DND-41 (cell line): ENCODE measurements around the gene PAPOLB.

Source experiments
- ATAC-seq: fragments of 200-7000 bp; cut with Tn5 transposase; 3 replicates; pipeline ENCODE4 v1.9.1; 2021; ENCODE audit warnings: low read depth; ENCODE audit not compliant: insufficient read depth
- DNase-seq: peaks from one replicate; pipeline ENCODE4 v3.0.0-alpha.2; 2020
- H2AFZ ChIP-seq: 2 replicates; pipeline ENCODE4 v1.6.0; 2012; ENCODE audit warnings: low read depth, low read length
- H3K27ac ChIP-seq: 2 replicates; pipeline ENCODE4 v1.5.1; 2012; ENCODE audit warnings: low read length, inconsistent platforms
- H3K27me3 ChIP-seq: fragments of 200-600 bp; sonication (generic); 2 replicates; pipeline ENCODE4 v1.6.0; 2012; ENCODE audit warnings: low read length, mild to moderate bottlenecking, inconsistent platforms; ENCODE audit not compliant: insufficient read depth, poor library complexity
- H3K36me3 ChIP-seq: 2 replicates; pipeline ENCODE4 v1.5.1; 2012; ENCODE audit warnings: low read length, inconsistent platforms; ENCODE audit not compliant: insufficient read depth
- H3K4me1 ChIP-seq: 2 replicates; pipeline ENCODE4 v1.5.1; 2012; ENCODE audit warnings: mild to moderate bottlenecking, low read length; ENCODE audit not compliant: insufficient read depth
- H3K4me2 ChIP-seq: 2 replicates; pipeline ENCODE4 v1.6.0; 2012; ENCODE audit warnings: mild to moderate bottlenecking, moderate library complexity, low read length, inconsistent platforms; ENCODE audit not compliant: insufficient read depth
- H3K4me3 ChIP-seq, 2 experiments: fragments of 200-600 bp in 1 of 2; shearing (Covaris generic) in 1 of 2; 2 replicates each; pipeline ENCODE4 v1.5.1; 2012 to 2016; ENCODE audit warnings: inconsistent platforms in 2 of 2, low read length in 2 of 2, mild to moderate bottlenecking in 2 of 2, low read depth in 1 of 2, moderate library complexity in 1 of 2
- H3K79me2 ChIP-seq: 2 replicates; pipeline ENCODE4 v1.6.0; 2012; ENCODE audit warnings: low read length, inconsistent platforms; ENCODE audit not compliant: insufficient read depth
- H3K9ac ChIP-seq: 2 replicates; pipeline ENCODE4 v1.6.0; 2012; ENCODE audit warnings: low read depth, mild to moderate bottlenecking, inconsistent platforms, low read length, moderate library complexity
- H3K9me3 ChIP-seq: 2 replicates; pipeline ENCODE4 v1.5.1; 2012; ENCODE audit warnings: low read length, moderate library complexity, mild to moderate bottlenecking, inconsistent platforms; ENCODE audit not compliant: insufficient read depth, severe bottlenecking
- H4K20me1 ChIP-seq: 2 replicates; pipeline ENCODE4 v1.6.0; 2012; ENCODE audit warnings: low read length; ENCODE audit not compliant: insufficient read depth
- EZH2 ChIP-seq: IDR thresholded peaks from 3 replicates; pipeline ENCODE4 v1.6.1; 2012; ENCODE audit warnings: borderline replicate concordance, low read depth, mild to moderate bottlenecking, moderate library complexity, low read length, inconsistent platforms; ENCODE audit not compliant: severe bottlenecking
- TF ChIP-seq, protein P1 (sequence below): IDR thresholded peaks from 2 replicates; pipeline ENCODE4 v1.5.1; 2012; ENCODE audit warnings: borderline replicate concordance, low read length, moderate library complexity, mild to moderate bottlenecking; ENCODE audit not compliant: poor library complexity, severe bottlenecking; ENCODE audit errors: extremely low read depth

Gene PAPOLB

DNA sequence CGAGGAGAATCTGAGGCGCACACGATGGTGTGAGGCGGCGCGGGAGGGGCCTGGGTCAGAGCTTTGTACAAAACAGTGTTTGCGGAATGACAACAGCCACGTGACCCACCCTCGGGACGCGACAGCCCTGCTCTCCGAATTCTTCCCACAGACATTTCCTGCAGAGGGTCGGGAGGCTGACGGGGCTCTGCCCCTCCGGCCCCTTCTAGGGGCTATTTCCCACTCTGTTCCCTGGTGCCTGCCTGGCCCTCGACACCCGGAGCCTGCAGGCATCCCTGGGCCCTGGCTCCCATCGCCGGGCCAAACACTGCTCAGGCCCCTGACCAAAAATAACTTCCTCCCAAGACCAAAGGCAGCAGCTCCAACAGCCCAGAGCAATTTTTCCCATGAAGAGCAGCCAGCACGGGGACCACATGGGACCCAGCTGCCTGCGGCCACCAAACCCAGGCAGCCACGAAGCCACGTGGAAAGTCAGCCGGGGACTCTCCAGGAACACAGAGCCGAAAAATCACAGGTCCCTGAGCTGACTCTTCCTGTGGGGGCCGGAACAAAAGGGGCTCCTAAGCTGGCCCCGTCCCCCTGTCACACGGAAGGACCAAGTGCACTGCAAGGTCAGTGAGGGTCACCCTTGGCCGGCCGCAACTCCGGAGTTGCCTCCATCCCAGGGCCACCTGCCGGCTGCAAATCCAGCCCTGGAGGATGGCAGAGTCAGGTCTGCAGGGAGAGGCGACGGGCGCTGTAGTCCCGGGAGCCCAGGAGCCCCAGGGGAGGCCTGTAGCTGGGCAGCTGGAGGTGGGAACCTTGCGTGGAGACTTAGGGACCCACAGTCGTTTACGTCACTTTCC lies 42.0 kb downstream of the PAPOLB start:
- Histone ChIP-seq H2AFZ (no peak overlapping the region), H3K4me3 (no peak overlapping the region), H3K9ac (no peak overlapping the region), H3K4me1 (no peaks in the 10 kb centered on the region), H3K27ac (no peak overlapping the region), H3K9me3 (no peaks in the 10 kb centered on the region), H3K79me2 (no peaks in the 10 kb centered on the region), H3K36me3 (no peaks in the 10 kb centered on the region), H3K4me2 (no peak overlapping the region), H3K27me3 (no peaks in the 10 kb centered on the region), H4K20me1 (no peaks in the 10 kb centered on the region)
- ATAC-seq (no peak), DNase-seq (no peak)
- no peak for TF ChIP-seq EZH2
- TF ChIP-seq, protein P1, sequence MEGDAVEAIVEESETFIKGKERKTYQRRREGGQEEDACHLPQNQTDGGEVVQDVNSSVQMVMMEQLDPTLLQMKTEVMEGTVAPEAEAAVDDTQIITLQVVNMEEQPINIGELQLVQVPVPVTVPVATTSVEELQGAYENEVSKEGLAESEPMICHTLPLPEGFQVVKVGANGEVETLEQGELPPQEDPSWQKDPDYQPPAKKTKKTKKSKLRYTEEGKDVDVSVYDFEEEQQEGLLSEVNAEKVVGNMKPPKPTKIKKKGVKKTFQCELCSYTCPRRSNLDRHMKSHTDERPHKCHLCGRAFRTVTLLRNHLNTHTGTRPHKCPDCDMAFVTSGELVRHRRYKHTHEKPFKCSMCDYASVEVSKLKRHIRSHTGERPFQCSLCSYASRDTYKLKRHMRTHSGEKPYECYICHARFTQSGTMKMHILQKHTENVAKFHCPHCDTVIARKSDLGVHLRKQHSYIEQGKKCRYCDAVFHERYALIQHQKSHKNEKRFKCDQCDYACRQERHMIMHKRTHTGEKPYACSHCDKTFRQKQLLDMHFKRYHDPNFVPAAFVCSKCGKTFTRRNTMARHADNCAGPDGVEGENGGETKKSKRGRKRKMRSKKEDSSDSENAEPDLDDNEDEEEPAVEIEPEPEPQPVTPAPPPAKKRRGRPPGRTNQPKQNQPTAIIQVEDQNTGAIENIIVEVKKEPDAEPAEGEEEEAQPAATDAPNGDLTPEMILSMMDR, result no peak

DNA sequence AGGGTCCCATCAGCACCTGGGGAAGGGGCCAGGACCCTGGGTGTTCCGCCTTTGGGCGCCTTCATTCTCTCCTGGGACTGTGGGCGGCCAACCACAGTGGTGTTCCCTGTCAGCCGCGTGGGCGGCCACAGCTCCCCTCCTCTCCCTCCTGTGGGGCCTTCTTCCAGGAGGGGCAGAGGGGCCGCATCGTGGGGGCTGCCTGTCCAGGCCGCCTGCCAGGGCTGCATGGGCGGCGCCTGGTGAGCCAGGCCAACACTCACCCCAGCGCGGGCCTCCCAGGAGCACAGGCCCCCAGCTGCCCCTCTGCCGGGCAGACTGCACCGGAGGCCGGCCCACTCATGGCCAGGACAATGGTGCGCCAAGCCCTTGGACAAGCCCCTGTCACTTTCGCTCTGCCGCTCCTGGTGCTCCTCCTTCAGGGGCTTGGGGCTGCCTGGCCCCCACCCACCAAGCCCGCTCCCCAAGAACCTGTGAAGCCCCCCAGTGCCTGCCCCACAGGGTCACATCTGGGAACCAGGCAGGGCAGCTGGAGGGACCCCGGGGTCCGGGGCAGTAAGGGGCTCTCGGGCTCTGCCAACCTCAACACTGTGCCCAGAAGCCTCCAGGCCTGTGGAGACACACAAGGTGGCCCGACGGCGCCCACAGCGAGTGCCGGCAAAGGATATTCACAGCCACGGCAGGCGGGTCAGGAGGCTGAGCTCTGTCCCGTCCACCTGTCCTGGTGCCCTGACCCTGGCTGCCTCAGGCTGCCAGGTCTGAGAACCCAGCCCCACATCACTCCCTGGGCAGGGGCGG lies 43.6 kb downstream of the PAPOLB start:
- Histone ChIP-seq H3K4me3 (no peak overlapping the region), H3K9me3 (no peaks in the 10 kb centered on the region), H3K9ac (no peak overlapping the region), H4K20me1 (no peaks in the 10 kb centered on the region), H2AFZ (no peak overlapping the region), H3K36me3 (no peaks in the 10 kb centered on the region), H3K27ac (no peak overlapping the region), H3K4me2 (no peak overlapping the region), H3K27me3 (no peaks in the 10 kb centered on the region), H3K4me1 (no peaks in the 10 kb centered on the region), H3K79me2 (no peaks in the 10 kb centered on the region)
- no peak for TF ChIP-seq EZH2
- TF ChIP-seq, protein P1, result no peak
- DNase-seq (no peak), ATAC-seq (no peak)

DNA sequence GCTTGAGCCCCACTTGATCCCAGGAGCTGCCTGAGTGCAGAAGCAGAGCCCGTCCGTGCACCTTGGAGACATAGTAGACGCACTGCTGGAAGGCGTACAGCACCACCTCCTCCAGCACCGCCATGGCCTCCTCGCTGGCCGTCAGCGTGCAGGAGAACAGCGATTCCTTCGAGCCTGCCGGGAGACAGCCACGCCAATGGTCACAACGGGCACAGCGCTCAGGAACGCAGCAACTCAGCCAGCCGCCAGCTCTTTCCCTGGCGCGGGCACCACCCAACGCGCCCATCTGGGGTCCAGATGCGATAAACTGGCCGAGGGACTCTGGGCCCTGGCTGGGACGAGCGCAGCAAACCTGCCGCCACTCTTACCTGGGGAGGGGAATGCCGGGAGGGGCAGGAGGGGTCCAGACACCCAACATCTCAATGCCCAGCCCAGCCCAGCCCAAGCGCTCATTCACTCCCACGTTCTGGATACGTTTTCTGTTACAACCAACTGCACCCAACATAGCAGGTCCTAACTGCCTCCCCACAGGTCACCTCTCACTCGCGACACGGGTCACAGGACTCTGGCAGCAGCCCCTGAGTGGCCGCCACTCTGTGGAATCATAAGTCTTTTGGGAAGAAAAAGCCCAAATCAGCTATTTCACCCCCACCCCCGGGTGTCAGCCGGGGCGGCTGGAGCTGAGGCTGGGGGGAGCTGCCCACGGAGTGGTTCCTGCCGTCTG lies 44.5 kb downstream of the PAPOLB start:
- Histone ChIP-seq H4K20me1 (no peaks in the 10 kb centered on the region), H3K4me3 (no peak overlapping the region), H3K79me2 (no peaks in the 10 kb centered on the region), H3K4me1 (no peaks in the 10 kb centered on the region), H2AFZ (no peak overlapping the region), H3K36me3 (no peaks in the 10 kb centered on the region), H3K4me2 (no peak overlapping the region), H3K27ac (no peak overlapping the region), H3K9ac (no peak overlapping the region), H3K27me3 (no peaks in the 10 kb centered on the region), H3K9me3 (no peaks in the 10 kb centered on the region)
- DNase-seq (no peak), ATAC-seq (no peak)
- TF ChIP-seq, protein P1, result no peak
